GM04504 (cell line): ENCODE data around the gene TAP2.
A peak's percentile ranks its signal among the peaks of the same experiment; 100 is the strongest.
"Not testable (repeated sequence)": the region's sequence is repeated elsewhere in the genome, so short reads cannot be mapped to it uniquely, and the experiment has no call there.

Experiments used
- DNase-seq: peaks from one replicate; pipeline ENCODE4 v3.0.0-alpha.2; 2012; ENCODE audit warnings: low read depth

The TAP2 gene

GRCh38 chr6:32835167-32835893, 3.2 kb downstream of the TAP2 start:
- DNase-seq = no peak

- DNase-seq = no peak
These were observed 4.9 kb downstream of the TAP2 start for GRCh38 chr6:32833664-32834063.

- DNase-seq = no peak
These were observed 6.0 kb downstream of the TAP2 start for GRCh38 chr6:32832535-32832934.

- DNase-seq = no peak
These were observed 7.6 kb downstream of the TAP2 start for GRCh38 chr6:32830936-32831335.

- DNase-seq = no peak
These were observed 8.5 kb downstream of the TAP2 start for GRCh38 chr6:32830017-32830416.

GRCh38 chr6:32829495-32829894, 9.0 kb downstream of the TAP2 start:
- no peak for DNase-seq

GRCh38 chr6:32827025-32827424, 11.5 kb downstream of the TAP2 start:
- DNase-seq = no peak

- DNase-seq = peak; percentile 59
These were observed 12.6 kb downstream of the TAP2 start for GRCh38 chr6:32825966-32826365.

GRCh38 chr6:32819729-32820128, 18.8 kb downstream of the TAP2 start:
- DNase-seq = peak; percentile 69

GRCh38 chr6:32818867-32819266, 19.7 kb downstream of the TAP2 start:
- no peak for DNase-seq

- no peak for DNase-seq
These were observed 21.8 kb downstream of the TAP2 start, which contains the start of gene HLA-DOB for GRCh38 chr6:32816746-32817204. Gene HLA-DOB (minus strand): TSS chr6:32817002. CDS start chr6:32816951, 51 bp downstream.

GRCh38 chr6:32815996-32816395, 22.5 kb downstream of the TAP2 start:
- DNase-seq = no peak

- DNase-seq = no peak
These were observed 23.4 kb downstream of the TAP2 start for GRCh38 chr6:32815115-32815514.

- DNase-seq = no peak
These were observed 24.4 kb downstream of the TAP2 start for GRCh38 chr6:32814145-32814544.

GRCh38 chr6:32809171-32809570, 29.4 kb downstream of the TAP2 start:
- DNase-seq = no peak

- no peak for DNase-seq
These were observed 31.4 kb downstream of the TAP2 start for GRCh38 chr6:32807020-32807580.

- DNase-seq = not testable (repeated sequence)
These were observed 33.1 kb downstream of the TAP2 start for GRCh38 chr6:32805404-32805803.

GRCh38 chr6:32803416-32803815, 35.1 kb downstream of the TAP2 start:
- no peak for DNase-seq

- no peak for DNase-seq
These were observed 38.8 kb downstream of the TAP2 start for GRCh38 chr6:32799740-32800139.

- DNase-seq = no peak
These were observed 39.4 kb downstream of the TAP2 start for GRCh38 chr6:32799168-32799567.

- peak; percentile 21 for DNase-seq
These were observed 41.4 kb downstream of the TAP2 start for GRCh38 chr6:32796848-32797776.

GRCh38 chr6:32794510-32794909, 44.0 kb downstream of the TAP2 start:
- DNase-seq = no peak
